Endometrium (tissue), 2 donors: Measurements from ENCODE around the gene IP6K1.

Experiments used
- FAIRE-seq: peaks from 2 replicates; lab custom pipeline; 2012; peaks lifted over from hg19 to GRCh38; lab: Jason Lieb, UNC
- donor health status: control.
- donor health status: control.

The IP6K1 gene

GRCh38 chr3:49723628-49724551 is 62.5 kb downstream of the IP6K1 start, which contains the start of gene GMPPB:
Gene GMPPB, minus strand, starts transcription at chr3:49723951. Its CDS starts 225 bp downstream, at chr3:49723726.
- no peak for FAIRE-seq

- no peak for FAIRE-seq
These were observed 63.1 kb downstream of the IP6K1 start for GRCh38 chr3:49723296-49723627.

- FAIRE-seq = no peak
These were observed 63.4 kb downstream of the IP6K1 start for GRCh38 chr3:49722896-49723295.

- FAIRE-seq = no peak
These were observed 64.2 kb downstream of the IP6K1 start for GRCh38 chr3:49721896-49722781.

- no peak for FAIRE-seq
These were observed 64.8 kb downstream of the IP6K1 start for GRCh38 chr3:49721596-49721895.

GRCh38 chr3:49720855-49721595 is 65.3 kb downstream of the IP6K1 start:
- no peak for FAIRE-seq

- peak; percentile 97 for FAIRE-seq
These were observed 67.0 kb downstream of the IP6K1 start, which contains the start of gene AMIGO3 for GRCh38 chr3:49719214-49719884. Gene AMIGO3, minus strand, starts transcription at chr3:49719684. Its CDS starts 219 bp downstream, at chr3:49719465.

- FAIRE-seq = no peak
These were observed 67.5 kb downstream of the IP6K1 start for GRCh38 chr3:49718858-49719213.

- no peak for FAIRE-seq
These were observed 68.1 kb downstream of the IP6K1 start for GRCh38 chr3:49717959-49718857.

GRCh38 chr3:49717211-49717958 is 69.0 kb downstream of the IP6K1 start:
- no peak for FAIRE-seq

- FAIRE-seq = no peak
These were observed 69.6 kb downstream of the IP6K1 start for GRCh38 chr3:49716691-49717210.

- FAIRE-seq = no peak
These were observed 70.2 kb downstream of the IP6K1 start for GRCh38 chr3:49716169-49716568.

GRCh38 chr3:49715611-49716121 is 70.7 kb downstream of the IP6K1 start:
- no peak for FAIRE-seq

GRCh38 chr3:49714728-49715550 is 71.4 kb downstream of the IP6K1 start:
- FAIRE-seq = no peak

GRCh38 chr3:49713336-49714105 is 72.8 kb downstream of the IP6K1 start:
- no peak for FAIRE-seq

GRCh38 chr3:49712631-49713317 is 73.6 kb downstream of the IP6K1 start:
- no peak for FAIRE-seq

- no peak for FAIRE-seq
These were observed 74.2 kb downstream of the IP6K1 start for GRCh38 chr3:49712166-49712565.
